A673 (cell line): ENCODE results near the gene TFF2. TPM values are rescaled to one million over a fixed set of nuclear protein-coding genes. Genes with fewer than 3 reads are reported as not detected.

Experiments used
- BruUV-seq: library from RNA; stranded (reverse); fragments of 400-500 nt; replicated peaks from 2 replicates; lab custom pipeline; 2021; lab: Mats Ljungman, UMichigan
- CTCF ChIA-PET: fragments of 300-600 bp; sonication (Branson Sonifier 250); formaldehyde crosslinking; loops from one replicate; lab custom pipeline; 2022; ENCODE audit warnings: antibody characterized with exemption; lab: Charles Lee
- POLR2A ChIA-PET: fragments of 300-600 bp; sonication (Branson Sonifier 250); formaldehyde crosslinking; loops from one replicate; lab custom pipeline; 2022; ENCODE audit warnings: antibody characterized with exemption; ENCODE audit not compliant: low non-redundant PET; lab: Charles Lee
- DNase-seq: peaks from one replicate; pipeline ENCODE4 v3.0.0-alpha.2; 2015; ENCODE audit warnings: low spot score
- H3K27ac ChIP-seq: fragments of 200-600 bp; sonication (generic); 2 replicates; pipeline ENCODE4 v1.5.1; 2016; ENCODE audit warnings: mixed run types, low read depth, mild to moderate bottlenecking, mixed read lengths, antibody characterized with exemption, low read length; ENCODE audit not compliant: poor library complexity, severe bottlenecking
- H3K27me3 ChIP-seq: fragments of 200-600 bp; sonication (generic); replicated peaks from 2 replicates; pipeline ENCODE4 v1.6.1; 2017; ENCODE audit warnings: mixed run types, low read depth, mild to moderate bottlenecking, mixed read lengths, antibody characterized with exemption, low read length; ENCODE audit not compliant: insufficient read depth, poor library complexity
- H3K36me3 ChIP-seq: fragments of 200-600 bp; sonication (generic); 2 replicates; pipeline ENCODE4 v1.6.1; 2016; ENCODE audit warnings: mixed run types, mild to moderate bottlenecking, mixed read lengths, antibody characterized with exemption, low read length; ENCODE audit not compliant: insufficient read depth, poor library complexity, severe bottlenecking
- H3K4me1 ChIP-seq: fragments of 200-600 bp; sonication (generic); 2 replicates; pipeline ENCODE4 v1.6.1; 2017; ENCODE audit warnings: mixed run types, mild to moderate bottlenecking, mixed read lengths, antibody characterized with exemption, low read length; ENCODE audit not compliant: insufficient read depth, poor library complexity, severe bottlenecking
- H3K4me3 ChIP-seq: fragments of 200-600 bp; sonication (generic); 2 replicates; pipeline ENCODE4 v1.5.1; 2016; ENCODE audit warnings: low read depth, mixed run types, mild to moderate bottlenecking, mixed read lengths, low read length; ENCODE audit not compliant: poor library complexity, severe bottlenecking
- H3K9me3 ChIP-seq: fragments of 200-600 bp; sonication (generic); 2 replicates; pipeline ENCODE4 v1.6.1; 2016; ENCODE audit warnings: mixed run types, low read depth, mild to moderate bottlenecking, mixed read lengths, antibody characterized with exemption, low read length; ENCODE audit not compliant: poor library complexity, severe bottlenecking
- EZH2 ChIP-seq: fragments of 200-600 bp; sonication (generic); IDR thresholded peaks from 2 replicates; pipeline ENCODE4 v1.6.1; 2017; ENCODE audit warnings: borderline replicate concordance, low read depth, mild to moderate bottlenecking, mixed read lengths, antibody characterized with exemption, low read length; ENCODE audit not compliant: poor library complexity, severe bottlenecking
- intact Hi-C: fragments of 100-400 bp; cut with micrococcal nuclease; formaldehyde crosslinking; loops from one replicate; pipeline ENCODE4 v1.10.0; 2022; ENCODE audit not compliant: unreplicated experiment
- total RNA-seq: library from RNA; stranded (reverse); gene quantifications from 2 replicates; pipeline ENCODE4 v1.2.3, GENCODE V29; 2021
- TF ChIP-seq, protein P1 (sequence below): fragments of 300-800, 200-600 bp; sonication (generic); conservative IDR thresholded peaks from 2 replicates; pipeline ENCODE4 v1.5.1; 2017; ENCODE audit warnings: low read depth, mild to moderate bottlenecking, antibody characterized with exemption, low read length, moderate library complexity, mixed read lengths

TFF2 gene
- total RNA-seq, 1 experiment from 2014 or later: not detected

- BruUV-seq: no TSS peak
- Histone ChIP-seq H3K36me3 (no peaks in the 10 kb centered on the region), H3K27ac (no peak overlapping the region), H3K4me3 (no peak overlapping the region), H3K9me3 (no peaks in the 10 kb centered on the region), H3K4me1 (no peaks in the 10 kb centered on the region), H3K27me3 (no peaks in the 10 kb centered on the region)
- POLR2A ChIA-PET: no interaction called here
- intact Hi-C loops: no loop called here
- TF ChIP-seq, protein P1, sequence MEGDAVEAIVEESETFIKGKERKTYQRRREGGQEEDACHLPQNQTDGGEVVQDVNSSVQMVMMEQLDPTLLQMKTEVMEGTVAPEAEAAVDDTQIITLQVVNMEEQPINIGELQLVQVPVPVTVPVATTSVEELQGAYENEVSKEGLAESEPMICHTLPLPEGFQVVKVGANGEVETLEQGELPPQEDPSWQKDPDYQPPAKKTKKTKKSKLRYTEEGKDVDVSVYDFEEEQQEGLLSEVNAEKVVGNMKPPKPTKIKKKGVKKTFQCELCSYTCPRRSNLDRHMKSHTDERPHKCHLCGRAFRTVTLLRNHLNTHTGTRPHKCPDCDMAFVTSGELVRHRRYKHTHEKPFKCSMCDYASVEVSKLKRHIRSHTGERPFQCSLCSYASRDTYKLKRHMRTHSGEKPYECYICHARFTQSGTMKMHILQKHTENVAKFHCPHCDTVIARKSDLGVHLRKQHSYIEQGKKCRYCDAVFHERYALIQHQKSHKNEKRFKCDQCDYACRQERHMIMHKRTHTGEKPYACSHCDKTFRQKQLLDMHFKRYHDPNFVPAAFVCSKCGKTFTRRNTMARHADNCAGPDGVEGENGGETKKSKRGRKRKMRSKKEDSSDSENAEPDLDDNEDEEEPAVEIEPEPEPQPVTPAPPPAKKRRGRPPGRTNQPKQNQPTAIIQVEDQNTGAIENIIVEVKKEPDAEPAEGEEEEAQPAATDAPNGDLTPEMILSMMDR: no peak
- no peak for TF ChIP-seq EZH2
- CTCF ChIA-PET: no interaction called here
- no peak for DNase-seq
These were observed 38.1 kb downstream of the TFF2 start for GRCh38 chr21:42312626-42313104.

GRCh38 chr21:42311816-42312625 lies 38.8 kb downstream of the TFF2 start:
- TF ChIP-seq, protein P1: no peak
- no peak for TF ChIP-seq EZH2
- H3K27me3 ChIP-seq: no peaks in the 10 kb centered on the region
- no peak overlapping the region for H3K27ac ChIP-seq
- ChIA-PET POLR2A (no interaction called here), CTCF (interaction anchor here (0.8 kb wide), 1 partner anchor 225 kb away, joined by 3 read pairs; no protein-coding TSS in a partner anchor)
- H3K36me3 ChIP-seq: no peaks in the 10 kb centered on the region
- no peak for DNase-seq
- no peaks in the 10 kb centered on the region for H3K9me3 ChIP-seq
- intact Hi-C loops: no loop called here
- no peaks in the 10 kb centered on the region for H3K4me1 ChIP-seq
- BruUV-seq: no TSS peak
- H3K4me3 ChIP-seq: no peak overlapping the region

DNA sequence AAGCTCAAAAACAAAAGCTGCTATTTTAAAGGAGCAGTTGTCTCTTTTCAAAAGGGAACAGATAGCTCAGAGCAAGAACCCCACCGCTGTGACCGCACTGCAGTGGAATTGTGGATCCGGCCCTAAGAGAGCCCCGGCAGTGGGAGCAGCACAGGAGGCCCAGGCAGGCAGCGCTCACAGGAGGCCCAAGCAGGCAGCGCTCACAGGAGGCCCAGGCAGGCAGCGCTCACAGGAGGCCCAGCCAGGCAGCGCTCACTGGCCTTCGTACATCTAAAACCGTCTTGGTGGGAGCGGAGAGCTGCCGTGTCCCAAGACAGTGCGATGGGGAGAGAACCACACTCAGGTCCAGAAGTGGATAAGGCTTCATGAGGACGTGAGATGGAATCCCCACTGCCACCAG lies 39.6 kb downstream of the TFF2 start:
- no peak for DNase-seq
- TF ChIP-seq, protein P1: no peak
- no peak for TF ChIP-seq EZH2
- no TSS peak for BruUV-seq
- intact Hi-C loops: no loop called here
- POLR2A ChIA-PET: no interaction called here
- Histone ChIP-seq H3K27me3 (no peaks in the 10 kb centered on the region), H3K9me3 (no peaks in the 10 kb centered on the region), H3K4me1 (no peaks in the 10 kb centered on the region), H3K36me3 (no peaks in the 10 kb centered on the region), H3K4me3 (no peak overlapping the region), H3K27ac (no peak overlapping the region)
- CTCF ChIA-PET: interaction anchor here (0.8 kb wide), 1 partner anchor 226 kb away, joined by 3 read pairs; no protein-coding TSS in a partner anchor
